Hepatic stellate cell (primary cell): ENCODE data around the gene GLIPR1L2.
A peak's percentile ranks its signal among the peaks of the same experiment; 100 is the strongest.
"Not testable (repeated sequence)": the region's sequence is repeated elsewhere in the genome, so short reads cannot be mapped to it uniquely, and the experiment has no call there.

ENCODE experiments used
- DNase-seq: peaks from one replicate; pipeline ENCODE4 v3.0.0; 2011; ENCODE audit warnings: low spot score

The GLIPR1L2 gene

GRCh38 chr12:75390899-75391538 lies at the start of gene GLIPR1L2:
TSS of gene GLIPR1L2 (plus strand) at chr12:75391089. CDS start at chr12:75391117, 28 bp downstream.
- DNase-seq, result peak; percentile 80

GRCh38 chr12:75341873-75342272 lies 49.0 kb upstream of the GLIPR1L2 start:
- DNase-seq, result no peak

GRCh38 chr12:75345531-75345930 lies 45.4 kb upstream of the GLIPR1L2 start:
- no peak for DNase-seq

GRCh38 chr12:75346215-75346614 lies 44.7 kb upstream of the GLIPR1L2 start:
- not testable (repeated sequence) for DNase-seq

GRCh38 chr12:75349946-75350345 lies 40.9 kb upstream of the GLIPR1L2 start:
- no peak for DNase-seq

- DNase-seq, result no peak
These were observed 40.5 kb upstream of the GLIPR1L2 start for GRCh38 chr12:75350413-75350812.

GRCh38 chr12:75354011-75354410 lies 36.9 kb upstream of the GLIPR1L2 start:
- no peak for DNase-seq

- DNase-seq, result no peak
These were observed 30.0 kb upstream of the GLIPR1L2 start for GRCh38 chr12:75360920-75361319.

- DNase-seq, result no peak
These were observed 29.5 kb upstream of the GLIPR1L2 start for GRCh38 chr12:75361408-75361807.

- DNase-seq, result no peak
These were observed 26.0 kb upstream of the GLIPR1L2 start for GRCh38 chr12:75364919-75365318.

- DNase-seq, result no peak
These were observed 24.3 kb upstream of the GLIPR1L2 start for GRCh38 chr12:75366629-75367028.

- no peak for DNase-seq
These were observed 15.9 kb upstream of the GLIPR1L2 start for GRCh38 chr12:75374971-75375370.

GRCh38 chr12:75378354-75378753 lies 12.5 kb upstream of the GLIPR1L2 start:
- DNase-seq, result no peak

GRCh38 chr12:75389061-75389460 lies 1.8 kb upstream of the GLIPR1L2 start:
- DNase-seq, result peak; percentile 12

- no peak for DNase-seq
These were observed 1.2 kb upstream of the GLIPR1L2 start for GRCh38 chr12:75389706-75390105.

- no peak for DNase-seq
These were observed 562 bp upstream of the GLIPR1L2 start for GRCh38 chr12:75390156-75390898.

- no peak for DNase-seq
These were observed 13.3 kb downstream of the GLIPR1L2 start for GRCh38 chr12:75404231-75404630.

GRCh38 chr12:75407683-75408082 lies 16.8 kb downstream of the GLIPR1L2 start:
- DNase-seq, result no peak

GRCh38 chr12:75409830-75410229 lies 18.9 kb downstream of the GLIPR1L2 start:
- DNase-seq, result no peak

- no peak for DNase-seq
These were observed 23.8 kb downstream of the GLIPR1L2 start for GRCh38 chr12:75414671-75415070.

- DNase-seq, result no peak
These were observed 29.0 kb downstream of the GLIPR1L2 start for GRCh38 chr12:75419841-75420240.

GRCh38 chr12:75427491-75427890 lies 36.6 kb downstream of the GLIPR1L2 start:
- no peak for DNase-seq

- DNase-seq, result no peak
These were observed 37.9 kb downstream of the GLIPR1L2 start for GRCh38 chr12:75428767-75429166.

GRCh38 chr12:75432924-75433323 lies 42.0 kb downstream of the GLIPR1L2 start:
- DNase-seq, result no peak
